GM18505 (cell line): Measurements from ENCODE around the gene CTSL.
"Not testable (repeated sequence)": the region's sequence is repeated elsewhere in the genome, so short reads cannot be mapped to it uniquely, and the experiment has no call there.

Experiments used
- ATAC-seq: cut with Tn5 transposase; IDR thresholded peaks from one replicate; pipeline ENCODE4 v1.9.1; 2021; ENCODE audit not compliant: unreplicated experiment
- POLR2A ChIP-seq: IDR thresholded peaks from 4 replicates; pipeline ENCODE4 v1.6.1; 2011; ENCODE audit warnings: borderline replicate concordance; ENCODE audit not compliant: insufficient read depth, insufficient read length; ENCODE audit errors: extremely low read depth

CTSL gene

GRCh38 chr9:87729246-87729645 is 3.3 kb downstream of the CTSL start:
- ATAC-seq: no peak
- TF ChIP-seq POLR2A: no peak

GRCh38 chr9:87731321-87731720 is 5.4 kb downstream of the CTSL start:
- no peak for ATAC-seq
- TF ChIP-seq POLR2A: no peak

DNA sequence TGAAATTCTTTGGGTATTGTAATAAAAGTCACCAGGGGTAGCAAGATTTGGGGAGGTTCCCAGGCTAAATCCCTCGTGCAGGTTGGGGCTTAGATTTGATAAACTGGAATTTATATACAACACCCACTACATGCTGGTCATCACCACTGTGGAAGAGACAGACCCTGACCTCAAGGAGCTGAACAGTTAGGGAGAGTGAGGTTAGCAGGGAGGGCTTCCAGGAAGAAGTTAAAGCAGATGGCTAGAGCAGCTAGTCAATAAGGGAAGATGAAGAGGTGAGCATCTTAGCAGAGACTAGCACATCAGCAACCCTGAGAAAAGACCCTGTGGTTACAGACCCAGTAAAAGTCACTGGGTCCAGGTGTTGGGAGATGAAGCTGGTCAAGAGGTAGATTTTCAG is 6.4 kb downstream of the CTSL start:
- TF ChIP-seq POLR2A: no peak
- no peak for ATAC-seq

GRCh38 chr9:87732756-87733155 is 6.8 kb downstream of the CTSL start:
- ATAC-seq: no peak
- TF ChIP-seq POLR2A: no peak

DNA sequence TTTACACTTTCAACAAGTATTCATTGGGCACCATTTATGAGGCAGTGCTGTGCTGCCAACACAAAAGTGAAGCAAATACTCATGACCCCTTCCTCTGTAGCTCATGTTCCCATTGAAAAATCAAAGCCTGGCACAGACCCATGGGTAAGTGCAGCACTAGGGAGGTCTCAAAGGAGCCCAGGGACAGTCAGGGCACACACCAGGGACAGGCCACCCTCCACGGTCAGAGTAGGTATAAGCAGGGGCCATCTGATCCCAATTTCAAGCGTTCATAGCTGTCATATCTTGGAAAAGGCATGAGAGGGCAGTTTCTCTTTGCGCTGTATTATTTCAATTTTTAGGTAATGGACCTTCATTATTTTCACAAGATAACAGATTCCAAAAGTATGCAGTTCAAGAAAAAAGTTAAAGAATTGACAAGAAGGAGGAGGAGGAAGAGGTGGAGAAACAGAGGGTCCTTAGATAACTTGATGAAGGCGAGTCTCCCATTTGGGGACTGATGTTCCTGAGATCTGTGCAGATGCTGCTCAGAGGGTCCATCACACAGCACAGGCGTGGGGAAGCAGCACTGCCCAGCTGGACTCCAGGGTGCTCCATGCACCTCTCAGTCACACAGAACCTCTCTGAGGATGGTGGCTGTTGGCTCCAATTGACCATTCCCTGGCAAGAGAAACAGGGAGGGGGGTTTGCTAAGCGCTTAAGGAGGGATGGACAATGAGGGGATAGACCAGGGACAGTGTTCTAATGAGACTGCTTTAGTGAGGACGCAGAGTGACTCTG is 7.5 kb downstream of the CTSL start:
- ATAC-seq: no peak
- no peak for TF ChIP-seq POLR2A

GRCh38 chr9:87734106-87734505 is 8.2 kb downstream of the CTSL start:
- TF ChIP-seq POLR2A: no peak
- ATAC-seq: no peak

GRCh38 chr9:87739546-87739945 is 13.6 kb downstream of the CTSL start:
- no peak for TF ChIP-seq POLR2A
- no peak for ATAC-seq

DNA sequence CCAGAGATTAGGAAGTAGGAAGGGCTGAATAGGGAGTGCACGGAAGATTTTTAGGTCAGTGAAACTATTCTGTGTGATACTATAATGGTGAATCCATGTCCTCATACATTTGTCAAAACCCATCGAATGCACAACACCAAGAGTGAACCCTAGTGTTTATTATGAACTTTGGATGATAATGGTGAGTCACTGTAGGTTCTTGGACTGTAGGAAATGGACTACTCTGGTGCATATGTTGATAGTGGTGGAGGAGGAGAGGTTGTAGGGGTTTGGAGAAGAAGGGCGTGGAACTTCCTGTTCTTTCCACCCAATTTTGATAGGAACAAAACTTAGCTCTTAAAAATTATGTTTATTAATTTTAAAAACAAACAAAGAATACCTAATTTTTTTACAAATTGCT is 14.3 kb downstream of the CTSL start:
- ATAC-seq: no peak

DNA sequence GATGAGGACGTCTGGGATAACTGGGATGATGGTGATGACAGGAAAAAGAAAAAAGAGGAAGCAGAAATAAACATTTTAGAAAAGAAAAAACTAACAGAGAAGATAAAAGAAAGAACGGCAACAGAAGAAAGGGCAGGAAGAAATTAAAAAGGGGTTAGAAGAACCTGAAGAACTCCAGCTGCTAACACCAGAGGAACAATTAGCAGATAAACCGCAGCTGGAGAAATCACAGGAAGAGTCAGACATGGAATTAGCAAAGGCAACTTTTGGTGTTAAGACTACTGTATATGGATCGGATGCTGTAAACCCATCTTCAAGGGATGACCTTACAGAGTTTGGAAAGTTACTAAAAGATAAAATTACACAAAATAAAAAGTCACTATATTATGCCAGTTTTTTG is 15.4 kb downstream of the CTSL start:
- TF ChIP-seq POLR2A: no peak
- no peak for ATAC-seq

More for the DNA sequence above, 14.3 kb downstream of the CTSL start:
- TF ChIP-seq POLR2A: no peak

DNA sequence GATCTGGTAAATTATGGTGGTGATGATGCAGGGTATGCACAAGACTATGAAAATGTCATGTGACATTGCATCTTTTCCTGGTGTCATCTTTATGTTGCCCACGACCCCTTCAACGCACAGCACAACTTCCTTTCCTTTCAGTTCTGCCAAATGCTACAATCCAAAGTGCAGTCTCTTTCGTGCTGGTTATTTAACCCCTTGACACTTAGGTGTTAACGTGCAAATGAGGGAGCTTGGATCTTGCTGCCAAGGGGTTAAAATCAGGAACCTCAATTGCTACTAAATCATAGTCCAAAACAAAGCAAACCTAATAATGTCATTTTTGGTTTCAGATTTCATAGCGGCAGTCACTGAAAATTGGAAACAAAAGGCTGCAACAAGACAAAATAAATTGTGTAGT is 16.0 kb downstream of the CTSL start:
- TF ChIP-seq POLR2A: no peak
- ATAC-seq: no peak

- no peak for ATAC-seq
- no peak for TF ChIP-seq POLR2A
Observed at GRCh38 chr9:87742813-87743428, 17.0 kb downstream of the CTSL start.

- ATAC-seq: not testable (repeated sequence)
Observed at GRCh38 chr9:87744247-87744646, 18.3 kb downstream of the CTSL start.

- no peak for TF ChIP-seq POLR2A
- no peak for ATAC-seq
Observed at GRCh38 chr9:87746186-87746585, 20.3 kb downstream of the CTSL start.

DNA sequence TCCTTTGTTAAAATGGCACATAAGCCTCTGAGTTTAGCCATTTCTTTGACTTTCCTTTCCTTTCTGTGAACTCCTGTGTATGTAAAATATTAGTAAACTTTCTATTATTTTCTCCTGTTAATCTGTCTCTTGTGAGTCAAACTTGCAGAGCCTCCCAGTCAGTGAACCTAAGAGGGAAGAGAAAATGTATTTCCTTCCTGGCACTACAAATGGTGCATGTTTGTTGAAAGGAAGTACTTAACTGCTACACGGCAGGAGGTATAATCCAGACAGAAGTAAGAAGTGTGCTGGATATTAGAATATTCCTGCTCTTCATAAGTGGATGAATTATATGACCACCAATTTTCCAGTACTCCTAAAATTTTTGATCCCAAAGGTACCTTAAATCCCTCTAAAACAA is 23.0 kb downstream of the CTSL start:
- ATAC-seq: no peak
- TF ChIP-seq POLR2A: no peak
